HuH-7 (cell line): ENCODE measurements around the gene GRIK4.
A peak's percentile ranks its signal among the peaks of the same experiment; 100 is the strongest.

Source experiments
- DNase-seq: peaks from one replicate; pipeline ENCODE4 v3.0.0; 2011; ENCODE audit warnings: low spot score

Gene GRIK4

DNA sequence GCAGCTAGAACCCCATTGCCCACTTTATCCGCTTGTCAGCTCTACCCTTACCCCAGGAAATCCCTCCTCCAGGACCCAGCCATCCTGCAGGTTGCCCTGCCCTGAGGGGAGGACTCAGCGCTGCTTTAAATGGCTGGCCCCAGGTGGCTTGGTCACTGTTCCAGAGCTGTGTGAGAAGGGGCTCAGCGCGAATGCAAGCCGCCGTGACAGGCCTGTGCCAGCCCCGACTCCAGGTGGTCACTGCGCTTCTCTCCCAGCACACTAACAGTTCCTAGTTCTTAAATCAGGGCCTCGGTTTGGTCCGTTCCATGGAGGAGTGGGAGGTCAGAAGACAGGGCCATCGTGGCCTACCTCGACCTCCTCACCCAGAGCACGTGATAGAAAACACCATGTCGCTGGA is 446.6 kb downstream of the GRIK4 start:
- no peak for DNase-seq

DNA sequence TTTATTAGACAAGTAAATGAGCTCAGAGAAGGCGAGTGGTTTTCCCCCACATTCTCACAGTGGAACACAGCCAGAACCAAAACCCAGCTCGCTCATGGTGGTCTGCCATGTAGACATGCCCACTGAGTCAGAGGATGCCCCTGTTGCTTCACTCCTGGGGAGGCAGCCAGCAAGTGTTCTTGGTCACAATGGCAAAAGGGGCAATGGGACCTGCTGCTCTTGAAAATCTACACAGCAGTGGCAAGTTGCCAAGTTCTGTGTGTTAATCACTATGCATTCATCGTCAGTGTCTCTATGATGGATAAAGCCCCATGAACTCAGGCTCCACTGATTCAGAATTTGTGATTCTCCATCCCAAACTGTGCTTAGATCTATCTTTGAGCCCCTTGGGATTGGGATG is 447.6 kb downstream of the GRIK4 start:
- no peak for DNase-seq

GRCh38 chr11:120964857-120965256 is 453.3 kb downstream of the GRIK4 start:
- no peak for DNase-seq

- DNase-seq = no peak
Observed at GRCh38 chr11:120966840-120967239, 455.3 kb downstream of the GRIK4 start.

DNA sequence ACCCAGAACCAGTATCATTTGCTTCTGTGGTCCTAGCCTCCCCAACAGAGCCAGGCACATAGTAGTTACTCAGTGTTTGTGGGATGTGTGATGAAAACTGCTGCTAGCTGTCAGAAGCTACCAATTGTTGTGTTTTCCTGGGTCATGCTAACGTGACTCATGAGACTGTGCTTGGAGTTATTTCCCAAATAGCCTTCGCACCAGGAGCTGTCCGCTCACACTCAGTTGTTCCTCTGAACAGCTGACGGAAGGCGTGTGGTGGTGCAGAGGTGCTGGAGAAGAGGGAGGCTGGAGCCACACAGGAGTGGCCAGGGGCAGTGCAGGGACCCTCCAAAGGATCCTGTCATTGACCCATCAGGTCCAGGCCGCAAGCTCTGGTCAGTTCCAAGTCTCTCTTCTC is 458.4 kb downstream of the GRIK4 start:
- no peak for DNase-seq

DNA sequence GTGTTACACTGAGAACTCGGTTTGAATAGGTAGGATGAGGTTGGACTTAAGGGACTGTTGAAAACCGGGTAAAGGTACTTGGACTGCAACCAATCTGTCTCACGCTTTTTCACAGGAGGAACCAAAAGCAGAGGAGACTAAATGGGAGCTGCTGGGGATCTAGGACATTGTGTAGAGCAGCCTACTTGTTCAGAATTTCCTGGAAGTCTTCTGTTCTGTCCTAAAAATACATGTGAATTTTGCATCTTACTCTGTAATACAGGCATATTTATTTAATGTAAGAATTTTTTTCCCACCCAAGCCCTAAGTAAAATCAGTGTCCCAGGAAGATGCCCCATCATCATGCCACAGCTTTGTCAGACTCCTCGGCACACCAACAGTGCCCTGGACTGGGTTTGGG is 460.3 kb downstream of the GRIK4 start:
- no peak for DNase-seq

DNA sequence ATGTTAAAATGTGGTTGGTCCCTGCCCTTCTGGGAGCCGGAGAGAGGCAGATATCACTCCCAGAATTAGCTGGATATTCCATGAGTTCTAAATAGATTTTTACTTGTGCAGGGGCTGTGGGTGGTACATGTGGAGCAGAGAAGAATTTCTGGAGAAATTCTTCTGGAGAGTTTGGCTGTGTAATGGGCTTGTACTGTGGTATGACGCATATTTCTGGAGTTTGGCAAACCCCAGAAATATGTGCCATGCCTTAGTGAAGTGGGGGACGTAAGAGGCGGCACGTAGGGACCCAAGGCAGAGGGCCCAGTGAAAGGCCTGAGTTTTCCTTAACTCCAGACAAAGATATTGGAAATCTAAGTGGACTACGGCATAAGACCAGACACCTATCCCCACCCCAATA is 461.1 kb downstream of the GRIK4 start:
- DNase-seq = no peak

GRCh38 chr11:120973501-120973900 is 462.0 kb downstream of the GRIK4 start:
- DNase-seq = no peak

DNA sequence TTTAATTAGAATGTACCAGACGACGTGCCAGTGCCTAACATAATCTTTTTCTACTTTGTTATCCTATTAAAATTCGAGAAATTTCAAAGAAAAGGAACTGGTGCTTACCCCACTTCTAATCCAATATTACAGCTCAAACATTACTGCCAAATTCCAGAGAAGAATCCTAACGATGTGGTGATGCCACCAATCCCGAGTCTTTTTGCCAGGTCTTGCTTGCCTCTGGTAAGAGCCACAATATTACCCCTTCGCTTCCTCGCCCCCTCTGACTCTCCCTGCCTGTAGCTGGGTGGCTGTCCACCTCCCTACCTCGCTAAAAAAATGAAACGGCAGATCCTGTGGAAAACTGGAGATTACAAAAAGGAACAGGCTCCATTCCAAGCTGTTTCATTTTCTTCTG is 462.9 kb downstream of the GRIK4 start:
- no peak for DNase-seq

- DNase-seq = no peak
Observed at GRCh38 chr11:120974965-120975364, 463.4 kb downstream of the GRIK4 start.

GRCh38 chr11:120977266-120978137 is 466.0 kb downstream of the GRIK4 start:
- DNase-seq = no peak

- no peak for DNase-seq
Observed at GRCh38 chr11:120978701-120979100, 467.2 kb downstream of the GRIK4 start.

GRCh38 chr11:120985718-120986569 is 474.4 kb downstream of the GRIK4 start:
- peak; percentile 62 for DNase-seq

GRCh38 chr11:120988603-120989002 is 477.1 kb downstream of the GRIK4 start:
- no peak for DNase-seq

- no peak for DNase-seq
Observed at GRCh38 chr11:120991830-120992686, 480.5 kb downstream of the GRIK4 start.

- no peak for DNase-seq
Observed at GRCh38 chr11:120994091-120994859, 482.7 kb downstream of the GRIK4 start.

DNA sequence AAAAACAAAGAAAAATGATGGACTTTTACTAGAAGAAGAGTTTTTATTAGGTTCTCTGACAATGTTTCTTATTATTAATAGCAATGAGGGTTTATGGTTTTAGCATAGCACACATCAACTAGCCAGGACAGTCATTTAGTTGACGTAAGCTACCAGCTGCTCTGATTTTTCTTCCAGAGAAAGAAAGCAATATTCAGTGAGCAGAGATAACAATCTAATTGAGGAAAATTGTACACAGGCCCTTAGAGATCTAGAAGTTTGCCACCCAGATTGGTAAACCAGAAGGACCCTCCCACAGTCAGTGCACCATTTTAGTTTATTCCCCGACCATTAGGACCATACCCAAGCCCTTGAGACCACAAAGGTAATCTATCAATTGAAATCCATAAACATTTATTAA is 483.6 kb downstream of the GRIK4 start:
- no peak for DNase-seq

- DNase-seq = no peak
Observed at GRCh38 chr11:120996973-120997372, 485.4 kb downstream of the GRIK4 start.

DNA sequence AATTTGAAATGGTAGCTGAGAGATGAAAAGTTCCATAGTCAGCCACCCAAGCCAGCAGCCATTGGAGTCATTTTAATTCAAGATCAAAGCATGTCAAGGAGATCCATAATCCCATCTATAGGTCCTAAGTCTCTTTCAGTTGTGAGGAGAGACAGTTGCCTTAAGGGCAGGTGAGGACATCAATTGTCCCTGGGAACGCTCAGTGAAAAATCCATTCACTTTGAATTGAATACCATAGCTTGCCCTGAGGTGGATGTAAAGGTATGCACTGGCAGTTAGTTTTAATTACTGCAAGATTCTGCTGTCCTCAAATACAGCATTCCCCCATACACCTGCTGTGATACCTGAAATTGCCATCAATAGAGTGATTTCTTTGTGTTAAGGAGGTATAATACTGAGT is 487.0 kb downstream of the GRIK4 start:
- no peak for DNase-seq

GRCh38 chr11:121004206-121004840 is 492.8 kb downstream of the GRIK4 start:
- no peak for DNase-seq

- DNase-seq = no peak
Observed at GRCh38 chr11:121006922-121007321, 495.4 kb downstream of the GRIK4 start.
